Measurements from ENCODE around the gene MED17. TPM values are rescaled to one million over a fixed set of nuclear protein-coding genes. Genes with fewer than 3 reads are reported as not detected.

Gene MED17
- total RNA-seq, 1 donor from 2014 or later: 51.4 TPM

- no peak overlapping the region for H3K4me3 ChIP-seq (ENCODE audit: low read depth, low read length)
- no peaks in the 10 kb centered on the region for H3K27me3 ChIP-seq (ENCODE audit: control insufficient read depth, insufficient read depth, low read length)
- no peak for DNase-seq (ENCODE audit: low read depth)
- TF ChIP-seq, protein P1, sequence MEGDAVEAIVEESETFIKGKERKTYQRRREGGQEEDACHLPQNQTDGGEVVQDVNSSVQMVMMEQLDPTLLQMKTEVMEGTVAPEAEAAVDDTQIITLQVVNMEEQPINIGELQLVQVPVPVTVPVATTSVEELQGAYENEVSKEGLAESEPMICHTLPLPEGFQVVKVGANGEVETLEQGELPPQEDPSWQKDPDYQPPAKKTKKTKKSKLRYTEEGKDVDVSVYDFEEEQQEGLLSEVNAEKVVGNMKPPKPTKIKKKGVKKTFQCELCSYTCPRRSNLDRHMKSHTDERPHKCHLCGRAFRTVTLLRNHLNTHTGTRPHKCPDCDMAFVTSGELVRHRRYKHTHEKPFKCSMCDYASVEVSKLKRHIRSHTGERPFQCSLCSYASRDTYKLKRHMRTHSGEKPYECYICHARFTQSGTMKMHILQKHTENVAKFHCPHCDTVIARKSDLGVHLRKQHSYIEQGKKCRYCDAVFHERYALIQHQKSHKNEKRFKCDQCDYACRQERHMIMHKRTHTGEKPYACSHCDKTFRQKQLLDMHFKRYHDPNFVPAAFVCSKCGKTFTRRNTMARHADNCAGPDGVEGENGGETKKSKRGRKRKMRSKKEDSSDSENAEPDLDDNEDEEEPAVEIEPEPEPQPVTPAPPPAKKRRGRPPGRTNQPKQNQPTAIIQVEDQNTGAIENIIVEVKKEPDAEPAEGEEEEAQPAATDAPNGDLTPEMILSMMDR (IDR thresholded peaks at IDR 0.05; ENCODE audit: insufficient read depth, low read length, poor library complexity, severe bottlenecking): no peak
- H3K36me3 ChIP-seq (ENCODE audit: control insufficient read depth, insufficient read depth, low read length): no peaks in the 10 kb centered on the region
These were observed 77.7 kb downstream of the MED17 start for GRCh38 chr11:93861808-93862207.

Other genes with a start within 250 kb of the MED17 start
- 12.7 and 20.8 TPM in 2 replicates for gene SMCO4, start 240.9 kb upstream of the MED17 start, total RNA-seq
- 10.1 and 14.0 TPM in 2 replicates for gene CEP295, start 122.6 kb upstream of the MED17 start, total RNA-seq
- 125 and 142 TPM in 2 replicates for gene TAF1D, start 42.8 kb upstream of the MED17 start, total RNA-seq
- 30.5 and 33.2 TPM in 2 replicates for gene C11orf54, start 42.6 kb upstream of the MED17 start, total RNA-seq
- 0.27 and 0.29 TPM in 2 replicates for gene VSTM5, start 66.3 kb downstream of the MED17 start, total RNA-seq
- not detected in 2 replicates for gene HEPHL1, start 237.1 kb downstream of the MED17 start, total RNA-seq

All from kidney epithelial cell (primary cell).